Nucleus accumbens (tissue), 56 donors: ENCODE measurements around the gene NFKBIE.

Experiments
- DNase-seq, 56 donors: peaks; one replicate each; lab custom pipeline; 2025; lab: John Stamatoyannopoulos, UW

Gene NFKBIE

DNA sequence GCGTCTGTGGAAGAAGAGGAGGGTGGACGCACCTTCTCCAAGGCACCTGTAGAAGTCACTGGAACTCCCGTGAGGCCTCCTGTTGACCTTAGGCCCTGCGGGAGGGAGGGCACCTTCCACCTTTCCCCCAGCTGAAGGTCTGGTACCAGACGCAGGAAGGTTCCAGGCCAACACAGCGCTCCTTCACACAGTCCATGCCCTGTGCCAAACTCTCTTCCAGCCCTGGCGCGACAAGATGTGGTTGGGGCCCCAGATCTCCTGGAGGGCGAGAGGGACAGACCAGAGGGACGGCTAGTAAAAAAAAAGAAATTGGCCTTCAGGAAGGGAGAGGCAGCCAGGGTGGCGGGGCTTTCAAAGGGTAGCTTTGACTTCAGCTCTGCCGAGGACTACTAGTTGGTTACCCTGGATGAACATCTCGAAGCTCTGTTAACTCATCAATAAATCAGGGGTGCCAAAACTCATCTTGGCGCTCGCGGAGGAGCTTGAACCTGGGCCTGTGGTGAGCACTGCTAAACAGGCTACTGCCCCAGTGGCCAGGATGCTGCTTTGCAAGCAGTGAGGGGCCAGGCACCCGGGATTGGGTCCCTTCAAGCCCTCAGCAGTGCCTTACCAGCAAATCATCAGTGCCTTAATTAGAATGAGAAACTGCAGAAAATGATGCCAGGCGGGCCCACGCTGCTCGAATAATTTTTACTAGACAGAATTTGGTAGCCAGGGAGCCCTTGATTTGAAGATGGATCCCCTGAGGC is 32.9 kb upstream of the NFKBIE start:
- DNase-seq: peak in 1 of 56 donors; percentile 5

DNA sequence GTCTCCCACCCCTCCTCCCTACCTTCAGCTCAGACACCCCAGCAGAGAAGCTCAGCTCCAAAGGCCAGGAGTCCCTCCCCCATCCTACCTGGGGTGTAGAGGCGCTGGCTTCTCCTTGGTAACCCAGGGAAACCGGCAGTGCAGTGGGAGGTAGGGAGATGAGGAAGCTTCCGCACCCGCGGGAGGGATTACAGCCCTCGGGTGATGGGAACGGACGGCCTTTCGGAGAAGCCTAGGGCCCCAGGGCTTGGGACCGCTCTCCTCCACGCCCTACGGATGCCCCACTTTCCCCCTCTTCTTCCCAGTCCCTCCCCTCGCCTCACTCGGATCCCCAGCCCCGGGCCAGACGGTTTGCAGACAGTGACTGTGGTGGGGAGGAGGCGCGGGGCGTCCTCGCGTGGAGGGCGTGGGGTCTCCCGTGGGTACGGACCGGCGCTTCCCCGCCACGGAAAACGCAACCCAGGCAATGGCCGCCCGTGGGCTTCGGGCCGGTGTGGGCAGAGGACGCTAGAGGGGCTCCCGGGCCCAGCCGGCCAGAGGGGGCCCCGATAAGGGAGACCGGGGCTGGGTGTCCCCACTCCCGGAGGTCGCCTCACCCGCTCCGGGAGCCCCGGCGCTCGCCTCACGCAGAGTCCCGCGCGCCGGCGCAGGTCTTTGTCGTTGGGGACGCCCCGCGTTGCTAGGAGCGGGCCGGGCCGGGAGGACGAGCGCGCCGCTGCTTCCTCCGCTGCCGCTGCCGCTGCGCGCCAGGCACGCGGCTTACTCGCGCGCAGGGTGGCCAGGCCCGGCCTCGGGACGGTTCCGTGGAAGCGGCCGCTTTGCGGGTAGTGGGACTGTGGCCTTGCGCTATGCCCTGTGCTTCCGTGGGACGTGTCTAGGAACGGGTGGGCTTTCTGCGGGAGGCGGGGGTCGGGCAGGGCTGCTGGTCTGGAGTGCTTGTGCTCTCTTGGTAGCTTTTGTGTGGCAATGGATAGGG is 32.0 kb upstream of the NFKBIE start:
- peak in 39 of 56 donors; percentile 4 to 74 (median 35) for DNase-seq

- no peak for DNase-seq
These were observed 29.8 kb upstream of the NFKBIE start for GRCh38 chr6:44294832-44295791.

DNA sequence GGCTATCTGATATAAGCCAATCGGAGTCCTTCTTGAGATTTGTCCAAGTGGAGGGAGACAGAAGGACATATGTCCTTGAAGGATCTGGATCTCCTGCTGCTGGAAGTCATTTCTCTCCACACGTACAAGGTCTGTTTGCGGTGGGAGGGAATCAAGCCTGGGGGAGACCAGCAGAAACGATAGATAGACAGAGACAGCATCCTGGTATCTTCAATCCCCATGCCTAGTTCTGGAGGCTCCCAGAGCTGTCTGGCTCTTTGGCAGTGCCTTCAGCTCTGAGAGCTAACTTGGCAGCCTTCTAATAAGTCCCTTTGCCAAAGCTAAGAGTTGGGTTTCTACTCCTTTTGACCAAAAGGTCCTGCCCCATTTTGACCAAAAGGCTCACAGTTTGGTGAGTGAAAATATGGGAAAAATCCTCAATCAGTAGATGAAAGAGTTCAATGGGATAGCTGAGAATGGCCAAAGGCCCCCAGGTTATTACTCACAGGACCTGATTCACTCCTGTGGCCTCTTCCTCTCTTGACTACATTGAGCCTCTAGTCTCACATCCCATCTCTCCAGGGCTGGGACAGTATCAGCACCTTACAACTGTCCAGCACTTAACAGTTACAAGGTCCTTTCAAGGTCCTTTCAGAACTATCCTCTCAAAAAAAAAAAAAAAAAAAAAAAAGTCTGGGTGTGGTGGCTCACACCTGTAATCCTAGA is 27.5 kb upstream of the NFKBIE start:
- no peak for DNase-seq

DNA sequence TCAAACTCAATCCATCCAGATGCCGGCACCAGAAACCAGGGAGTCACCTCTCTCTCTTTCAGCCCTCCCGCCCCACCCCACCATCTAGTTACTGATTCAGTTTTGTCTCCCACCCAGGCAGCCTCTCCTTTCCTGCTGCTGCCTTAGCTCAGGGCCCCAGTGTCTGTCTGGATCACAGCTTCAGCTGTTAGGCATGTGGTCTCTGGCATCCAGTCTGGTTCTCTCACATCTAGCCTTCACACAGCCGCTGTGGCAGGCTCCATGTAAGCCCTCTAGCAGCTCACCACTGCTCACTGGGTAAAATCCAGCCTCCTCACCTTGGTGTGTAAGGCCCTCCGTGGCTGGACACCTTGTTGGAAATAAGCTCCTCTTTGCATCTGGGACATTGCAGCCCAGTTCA is 26.5 kb upstream of the NFKBIE start:
- DNase-seq: no peak

- DNase-seq: no peak
These were observed 24.4 kb upstream of the NFKBIE start for GRCh38 chr6:44289726-44290260.

- no peak for DNase-seq
These were observed 21.4 kb upstream of the NFKBIE start for GRCh38 chr6:44286747-44287146.

- DNase-seq: no peak
These were observed 20.9 kb upstream of the NFKBIE start for GRCh38 chr6:44286285-44286565.

- DNase-seq: no peak
These were observed 20.4 kb upstream of the NFKBIE start for GRCh38 chr6:44285552-44286284.

GRCh38 chr6:44284867-44285266 is 19.5 kb upstream of the NFKBIE start:
- DNase-seq: no peak

GRCh38 chr6:44284121-44284520 is 18.8 kb upstream of the NFKBIE start:
- DNase-seq: peak in 5 of 56 donors; percentile 18 to 32 (median 25)

DNA sequence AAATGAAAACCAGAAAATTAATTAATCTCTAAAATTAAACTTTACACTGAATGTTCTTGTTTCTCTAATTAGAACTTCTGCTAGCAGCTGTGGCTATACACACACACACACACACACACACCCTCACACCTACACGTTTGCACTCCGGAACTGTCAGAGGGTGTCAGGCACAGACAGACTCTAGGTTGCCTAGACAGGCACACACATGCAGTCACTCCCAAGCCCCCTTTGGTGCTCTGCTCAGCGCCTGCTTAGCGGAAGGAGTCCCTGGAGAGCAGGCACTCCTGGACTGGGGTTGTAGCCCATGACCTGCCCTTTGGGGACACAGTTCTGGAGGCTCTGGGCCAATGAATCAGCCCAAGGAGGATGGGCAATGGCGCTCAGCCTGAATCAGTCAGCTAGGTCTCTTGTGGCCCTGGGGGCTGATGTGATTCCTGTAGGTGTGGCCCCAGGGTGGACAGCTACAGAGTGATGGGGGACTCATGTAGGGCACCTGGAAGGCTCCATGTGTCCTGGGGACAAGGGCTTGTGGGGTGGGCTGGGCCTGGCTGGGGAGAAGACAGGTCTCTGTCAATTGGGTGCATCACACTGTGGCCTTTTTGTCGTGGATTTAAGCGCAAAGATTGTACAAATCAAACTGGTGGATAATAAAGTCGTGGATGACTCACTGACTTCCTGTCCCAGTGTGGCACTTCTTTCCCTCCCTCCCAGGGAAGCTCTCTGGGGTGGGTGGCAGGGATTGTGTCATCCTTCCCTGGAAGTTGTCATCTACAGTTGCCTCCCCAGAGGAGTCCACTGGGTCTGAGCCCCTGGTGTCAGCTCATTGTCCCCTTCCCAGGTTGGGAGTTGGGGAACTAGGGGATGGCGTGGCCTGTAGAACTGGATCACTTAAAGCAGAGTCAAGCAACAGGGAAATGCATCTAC is 13.7 kb upstream of the NFKBIE start:
- peak in 23 of 56 donors; percentile 3 to 69 (median 28) for DNase-seq

GRCh38 chr6:44278315-44278714 is 13.0 kb upstream of the NFKBIE start:
- DNase-seq: no peak

DNA sequence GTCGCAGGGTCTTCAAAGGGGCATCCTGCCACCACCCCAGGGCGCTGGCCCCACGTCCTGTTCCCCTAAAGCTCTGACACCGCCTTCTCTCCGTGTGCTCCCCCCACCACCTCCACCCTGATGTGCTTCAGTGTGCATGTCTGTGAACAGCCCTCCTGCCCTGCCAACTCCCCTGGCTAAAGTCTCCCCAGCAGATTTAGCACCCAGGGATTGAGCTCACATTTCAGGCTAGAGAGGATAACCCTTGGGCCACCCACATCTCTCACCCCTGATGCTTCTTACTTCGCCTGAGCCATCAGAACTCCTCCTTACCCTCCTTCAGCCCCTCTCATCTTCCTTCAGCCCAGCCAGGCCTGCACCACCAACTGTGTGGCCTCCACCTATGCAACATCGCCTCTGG is 12.4 kb upstream of the NFKBIE start:
- no peak for DNase-seq

- DNase-seq: no peak
These were observed 11.6 kb upstream of the NFKBIE start for GRCh38 chr6:44276667-44277640.

- DNase-seq: no peak
These were observed 10.6 kb upstream of the NFKBIE start for GRCh38 chr6:44275749-44276648.
